ENCODE measurements around the gene RAP1GDS1.
"Not testable (repeated sequence)": the region's sequence is repeated elsewhere in the genome, so short reads cannot be mapped to it uniquely, and the experiment has no call there.

Gene RAP1GDS1

DNA sequence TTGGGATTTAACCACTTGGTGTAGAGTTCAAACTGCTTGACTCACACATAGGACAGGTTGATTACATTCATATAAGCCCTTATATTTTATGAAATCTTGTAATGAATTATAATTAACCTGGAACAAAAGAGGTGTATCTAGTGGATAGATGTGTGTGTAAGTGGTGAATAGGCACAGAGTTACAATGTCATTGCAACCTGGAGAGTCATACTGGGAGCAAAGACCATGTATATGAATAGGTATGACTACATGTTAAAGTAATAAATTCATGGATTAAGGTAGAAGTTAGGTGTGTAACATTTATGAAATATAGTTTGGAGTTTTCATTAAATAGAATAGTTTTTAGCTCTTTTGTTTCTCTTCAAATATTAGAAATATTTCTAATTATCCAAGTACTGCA is 26.1 kb downstream of the RAP1GDS1 start:
- in situ Hi-C loops (cut with MboI; ENCODE audit: low sequenced_read_pairs), result no loop called here

DNA sequence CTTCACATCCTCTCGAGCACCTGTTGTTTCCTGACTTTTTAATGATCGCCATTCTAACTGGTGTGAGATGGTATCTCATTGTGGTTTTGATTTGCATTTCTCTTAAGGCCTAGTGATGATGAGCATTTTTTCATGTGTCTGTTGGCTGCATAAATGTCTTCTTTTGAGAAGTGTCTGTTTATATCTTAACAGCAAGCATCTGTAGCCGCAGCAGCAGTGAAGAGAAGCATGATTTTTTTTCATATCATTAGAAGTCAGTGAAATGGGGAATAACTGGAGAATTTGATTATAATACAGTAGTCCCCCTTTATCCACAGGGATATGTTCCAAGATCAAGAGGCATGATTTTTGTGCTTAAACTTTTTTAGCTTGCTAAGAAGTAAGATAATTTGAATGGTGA is 27.5 kb downstream of the RAP1GDS1 start:
- in situ Hi-C loops (cut with MboI; ENCODE audit: low sequenced_read_pairs), result not testable (repeated sequence)

GRCh38 chr4:98289375-98289774 is 28.2 kb downstream of the RAP1GDS1 start:
- in situ Hi-C loops (cut with MboI; ENCODE audit: low sequenced_read_pairs), result no loop called here

DNA sequence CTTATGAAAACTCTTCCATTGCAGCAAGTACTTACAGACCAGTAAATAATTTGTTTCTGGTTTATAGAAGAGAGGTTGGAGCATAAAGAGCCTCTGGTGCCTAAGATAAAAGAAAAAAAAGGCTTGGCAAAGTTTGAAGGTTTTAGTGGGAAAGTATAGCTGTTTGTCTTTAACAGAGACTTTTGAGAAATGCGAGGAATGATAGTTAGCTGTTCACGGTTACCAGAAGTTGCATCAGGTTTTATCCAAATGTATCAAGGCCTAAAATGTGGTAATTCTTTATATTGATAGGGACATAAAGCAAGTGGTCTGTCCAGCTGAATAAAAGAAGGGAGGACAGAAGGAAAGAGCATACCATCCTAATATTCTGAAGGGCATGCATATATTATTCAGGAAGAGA is 29.3 kb downstream of the RAP1GDS1 start:
- in situ Hi-C loops (cut with MboI; ENCODE audit: low sequenced_read_pairs), result no loop called here

GRCh38 chr4:98293104-98293887 is 32.1 kb downstream of the RAP1GDS1 start:
- in situ Hi-C loops (cut with MboI; ENCODE audit: low sequenced_read_pairs), result no loop called here

GRCh38 chr4:98298022-98298421 is 36.8 kb downstream of the RAP1GDS1 start:
- in situ Hi-C loops (cut with MboI; ENCODE audit: low sequenced_read_pairs), result no loop called here

DNA sequence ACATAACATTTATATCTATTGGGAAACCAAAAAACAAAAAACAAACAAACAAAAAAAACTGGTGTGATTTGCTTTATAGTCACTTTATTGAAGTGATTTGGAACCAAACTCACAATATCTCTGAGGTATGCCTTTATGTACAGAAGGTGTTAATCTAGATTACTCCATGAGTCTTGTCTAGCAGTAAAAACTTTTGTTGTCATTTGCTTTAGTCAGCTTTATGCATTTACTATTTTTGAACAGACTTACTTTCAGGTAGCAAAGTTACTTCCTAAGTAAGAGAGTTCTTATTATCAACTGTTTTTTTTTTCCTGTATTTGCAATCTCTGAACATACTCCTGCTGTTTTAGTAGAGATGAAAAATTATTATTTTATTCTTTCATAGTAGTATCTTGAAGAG is 39.5 kb downstream of the RAP1GDS1 start:
- in situ Hi-C loops (cut with MboI; ENCODE audit: low sequenced_read_pairs), result no loop called here

- in situ Hi-C loops (cut with MboI; ENCODE audit: low sequenced_read_pairs), result no loop called here
These were observed 44.4 kb downstream of the RAP1GDS1 start for GRCh38 chr4:98305576-98305975.

DNA sequence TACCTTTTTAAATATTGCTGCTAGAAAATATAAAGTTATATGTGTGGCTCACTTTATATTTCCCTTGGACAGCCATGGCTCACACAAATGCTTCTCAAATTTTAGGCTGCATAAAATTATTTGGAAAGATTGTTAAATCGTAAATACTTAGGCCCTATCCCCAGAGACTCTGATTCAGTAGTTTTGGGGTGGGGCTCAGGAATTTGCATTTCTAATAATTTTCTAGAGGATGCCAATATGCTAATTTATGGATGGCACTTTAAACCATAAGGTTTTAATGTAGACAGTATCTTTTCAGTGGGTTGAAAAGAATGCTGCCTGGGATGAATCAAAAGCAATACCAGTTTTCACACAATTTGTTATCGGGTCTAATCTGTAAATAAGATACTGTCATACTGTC is 49.7 kb downstream of the RAP1GDS1 start:
- in situ Hi-C loops (cut with MboI; ENCODE audit: low sequenced_read_pairs), result no loop called here

DNA sequence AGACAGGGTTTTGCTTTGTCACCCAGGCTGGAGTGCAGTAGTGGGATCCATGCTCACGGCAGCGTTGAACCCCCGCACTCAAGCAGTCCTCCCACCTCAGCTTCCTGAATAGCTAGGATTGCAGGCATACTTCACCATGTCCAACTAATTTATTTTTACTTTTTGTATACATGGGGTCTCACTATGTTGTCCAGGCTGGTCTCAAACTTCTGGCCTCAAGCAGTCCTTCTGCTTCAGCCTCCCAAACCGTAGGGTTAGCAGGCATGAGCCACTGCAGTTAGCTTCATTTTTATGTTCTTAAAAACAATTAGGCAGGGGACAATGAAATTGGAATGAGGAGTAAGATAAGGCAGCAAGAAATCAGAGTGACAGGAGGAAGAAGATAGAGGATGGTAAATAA is 50.5 kb downstream of the RAP1GDS1 start:
- in situ Hi-C loops (cut with MboI; ENCODE audit: low sequenced_read_pairs), result no loop called here

DNA sequence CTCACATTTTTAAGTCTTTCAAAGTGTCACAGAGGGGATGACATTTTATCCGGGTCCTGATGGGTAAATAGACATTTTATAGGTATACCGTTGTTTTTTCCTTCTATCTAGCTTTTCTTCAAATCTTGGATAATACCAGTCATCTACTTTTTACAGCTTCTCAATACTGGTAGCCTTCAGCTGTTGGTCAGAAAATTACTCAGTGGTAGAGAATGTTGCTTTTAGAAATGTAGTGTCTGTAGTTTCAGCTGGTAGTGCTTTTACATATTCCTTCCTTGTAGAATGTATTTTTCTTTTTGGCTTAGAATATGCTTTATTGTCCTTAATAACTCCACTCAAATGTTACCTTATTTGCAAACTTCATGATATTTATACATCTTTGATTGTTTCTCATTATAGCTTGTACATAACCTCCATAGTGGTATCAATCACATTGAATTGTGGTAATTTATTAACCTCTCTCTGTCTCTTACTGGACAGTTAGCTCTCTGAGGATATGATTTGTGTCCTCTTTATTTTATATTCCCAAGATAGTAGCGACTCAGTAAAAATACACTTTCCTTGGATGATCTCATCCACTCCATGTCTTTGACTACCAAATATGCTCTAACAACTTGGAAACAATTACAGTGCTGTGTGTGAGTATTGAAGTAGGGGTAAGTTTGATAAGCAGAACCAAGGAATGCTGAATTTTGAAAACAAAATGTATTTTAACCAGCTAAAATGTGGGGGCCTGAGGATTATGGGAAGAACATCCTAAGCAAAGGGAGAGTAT is 53.8 kb downstream of the RAP1GDS1 start:
- in situ Hi-C loops (cut with MboI; ENCODE audit: low sequenced_read_pairs), result no loop called here

- in situ Hi-C loops (cut with MboI; ENCODE audit: low sequenced_read_pairs), result no loop called here
These were observed 57.3 kb downstream of the RAP1GDS1 start for GRCh38 chr4:98318521-98318920.

- in situ Hi-C loops (cut with MboI; ENCODE audit: low sequenced_read_pairs), result no loop called here
These were observed 57.8 kb downstream of the RAP1GDS1 start for GRCh38 chr4:98319021-98319420.

GRCh38 chr4:98326168-98326567 is 65.0 kb downstream of the RAP1GDS1 start:
- in situ Hi-C loops (cut with MboI; ENCODE audit: low sequenced_read_pairs), result no loop called here

DNA sequence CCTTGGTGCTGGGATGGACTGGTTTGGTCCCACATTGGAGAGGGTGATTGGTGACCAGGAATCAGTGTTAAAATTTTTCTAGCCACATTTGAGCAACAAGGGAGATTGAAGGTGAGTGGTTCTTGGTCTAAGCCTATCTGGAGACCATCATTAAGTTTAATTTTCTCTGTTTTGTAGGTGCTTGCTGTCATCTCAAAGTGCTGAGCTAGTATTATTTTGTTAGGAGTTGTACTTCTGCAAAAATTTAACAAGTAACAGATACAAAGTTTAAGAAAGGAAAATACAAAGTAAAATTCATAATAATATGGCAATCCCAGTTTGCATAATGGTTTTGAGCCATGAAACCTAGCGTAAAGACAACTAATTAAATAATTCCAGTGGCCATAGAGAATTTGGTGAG is 66.5 kb downstream of the RAP1GDS1 start:
- in situ Hi-C loops (cut with MboI; ENCODE audit: low sequenced_read_pairs), result no loop called here

GRCh38 chr4:98329879-98330640 is 68.9 kb downstream of the RAP1GDS1 start:
- in situ Hi-C loops (cut with MboI; ENCODE audit: low sequenced_read_pairs), result not testable (repeated sequence)

DNA sequence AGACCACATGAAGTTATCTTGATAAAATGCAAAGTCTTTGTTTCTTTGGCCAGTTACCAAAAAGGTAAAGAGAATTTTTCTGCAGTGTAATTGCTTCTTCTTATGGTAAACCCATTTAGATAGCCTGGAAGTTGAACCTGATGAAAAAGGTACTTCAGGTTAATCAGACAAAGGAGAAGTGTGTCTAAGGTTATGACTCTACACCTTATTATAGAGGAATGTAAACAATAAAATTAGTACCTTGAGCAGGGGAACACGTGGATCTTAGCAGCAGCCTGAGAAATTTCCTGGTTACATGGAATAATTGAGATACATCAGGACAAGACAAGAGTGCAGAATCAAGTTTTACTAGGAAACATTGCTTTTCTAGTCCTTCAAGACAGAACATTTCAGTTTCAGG is 70.8 kb downstream of the RAP1GDS1 start:
- in situ Hi-C loops (cut with MboI; ENCODE audit: low sequenced_read_pairs), result no loop called here

GRCh38 chr4:98334461-98334860 is 73.3 kb downstream of the RAP1GDS1 start:
- in situ Hi-C loops (cut with MboI; ENCODE audit: low sequenced_read_pairs), result no loop called here

- in situ Hi-C loops (cut with MboI; ENCODE audit: low sequenced_read_pairs), result no loop called here
These were observed 77.7 kb downstream of the RAP1GDS1 start for GRCh38 chr4:98338761-98339438.

- in situ Hi-C loops (cut with MboI; ENCODE audit: low sequenced_read_pairs), result no loop called here
These were observed 80.1 kb downstream of the RAP1GDS1 start for GRCh38 chr4:98341309-98341708.

DNA sequence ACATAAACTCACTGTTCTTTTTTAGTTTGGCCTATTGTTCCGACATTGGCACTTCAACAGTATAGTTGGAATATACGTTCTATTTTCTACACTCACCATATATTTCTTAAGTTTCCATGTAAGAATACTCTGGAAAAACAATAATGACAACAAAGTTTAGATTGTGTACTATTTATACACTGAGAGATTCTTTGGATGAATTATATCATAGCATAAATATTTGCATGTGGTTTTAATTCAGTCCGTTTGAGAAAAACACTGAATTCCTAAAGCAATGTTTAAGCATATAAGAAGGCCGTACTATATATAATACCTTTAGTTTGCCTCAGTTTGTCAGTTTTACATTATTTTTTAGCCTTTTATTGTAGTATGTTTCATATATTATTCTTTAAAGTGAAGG is 82.4 kb downstream of the RAP1GDS1 start:
- in situ Hi-C loops (cut with MboI; ENCODE audit: low sequenced_read_pairs), result no loop called here
